Limb (tissue), 2 donors: Measurements from ENCODE around the gene USP28.
"Not testable (repeated sequence)": the region's sequence is repeated elsewhere in the genome, so short reads cannot be mapped to it uniquely, and the experiment has no call there.

Experiments used
- DNase-seq, 2 donors: peaks; one replicate each; pipeline ENCODE4 v3.0.0-alpha.2; 2016; ENCODE audit errors: extremely low spot score in 2 of 2

USP28 gene

GRCh38 chr11:113773416-113774173, 101.8 kb downstream of the USP28 start, which contains the start of gene ZW10:
Gene ZW10, minus strand, starts transcription at chr11:113773692. Its CDS starts 26 bp downstream, at chr11:113773666.
- DNase-seq, result peak; percentile 96 to 98

- peak in 1 of 2 donors; percentile 10 for DNase-seq
Measured at GRCh38 chr11:113773092-113773415, 102.3 kb downstream of the USP28 start.

- DNase-seq, result no peak
Measured at GRCh38 chr11:113771964-113772363, 103.4 kb downstream of the USP28 start.

- DNase-seq, result no peak
Measured at GRCh38 chr11:113764527-113765219, 110.7 kb downstream of the USP28 start.

GRCh38 chr11:113763040-113763439, 112.3 kb downstream of the USP28 start:
- not testable (repeated sequence) for DNase-seq

- DNase-seq, result no peak
Measured at GRCh38 chr11:113760241-113760640, 115.1 kb downstream of the USP28 start.

- DNase-seq, result no peak
Measured at GRCh38 chr11:113752932-113753331, 122.4 kb downstream of the USP28 start.
